ENCODE measurements around the gene NEURL2. TPM values are rescaled to one million over a fixed set of nuclear protein-coding genes. Genes with fewer than 3 reads are reported as not detected.
"Not testable (repeated sequence)": the region's sequence is repeated elsewhere in the genome, so short reads cannot be mapped to it uniquely, and the experiment has no call there.

Gene NEURL2
- total RNA-seq, 4 donors from 2014 or later: 0.29 to 11.5 (median 4.7) TPM

DNA sequence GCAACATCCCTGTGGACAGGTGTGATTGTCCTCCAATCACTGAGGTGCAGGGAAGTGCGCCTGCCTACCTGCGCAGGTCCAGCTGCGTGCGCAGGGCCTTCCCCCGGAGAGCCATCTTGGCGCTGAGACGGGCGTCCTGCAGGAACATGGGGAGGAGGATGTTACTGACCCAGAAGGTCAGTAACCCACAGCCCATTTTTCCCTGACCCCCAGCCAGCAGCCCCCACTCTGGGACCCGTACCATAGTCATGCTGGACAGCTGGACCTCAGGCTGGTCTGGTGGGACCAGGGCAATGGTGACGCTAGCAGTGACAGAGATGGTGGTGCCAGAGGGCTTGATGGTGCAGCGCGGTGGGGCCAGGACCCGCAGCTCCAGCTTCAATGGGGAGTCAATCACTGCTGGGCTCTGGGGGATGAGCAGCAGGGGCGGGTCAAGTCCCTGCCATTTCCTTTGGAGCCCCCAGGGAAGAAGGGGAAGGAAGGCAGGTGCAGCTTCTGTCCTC, 11.2 kb upstream of the NEURL2 start:
- H3K4me1 ChIP-seq: no peaks in the 10 kb centered on the region
- H3K4me3 ChIP-seq: no peak overlapping the region
- DNase-seq: no peak
- intact Hi-C loops (cut with DNase I; ENCODE audit: low total_unique reads): no loop called here
- no peaks in the 10 kb centered on the region for H3K9me3 ChIP-seq
- no peak overlapping the region for H3K27ac ChIP-seq
- H3K36me3 ChIP-seq: no peaks in the 10 kb centered on the region
- no peaks in the 10 kb centered on the region for H3K27me3 ChIP-seq
- no peak for TF ChIP-seq POLR2A (IDR thresholded peaks at IDR 0.05)
- TF ChIP-seq, protein P1, sequence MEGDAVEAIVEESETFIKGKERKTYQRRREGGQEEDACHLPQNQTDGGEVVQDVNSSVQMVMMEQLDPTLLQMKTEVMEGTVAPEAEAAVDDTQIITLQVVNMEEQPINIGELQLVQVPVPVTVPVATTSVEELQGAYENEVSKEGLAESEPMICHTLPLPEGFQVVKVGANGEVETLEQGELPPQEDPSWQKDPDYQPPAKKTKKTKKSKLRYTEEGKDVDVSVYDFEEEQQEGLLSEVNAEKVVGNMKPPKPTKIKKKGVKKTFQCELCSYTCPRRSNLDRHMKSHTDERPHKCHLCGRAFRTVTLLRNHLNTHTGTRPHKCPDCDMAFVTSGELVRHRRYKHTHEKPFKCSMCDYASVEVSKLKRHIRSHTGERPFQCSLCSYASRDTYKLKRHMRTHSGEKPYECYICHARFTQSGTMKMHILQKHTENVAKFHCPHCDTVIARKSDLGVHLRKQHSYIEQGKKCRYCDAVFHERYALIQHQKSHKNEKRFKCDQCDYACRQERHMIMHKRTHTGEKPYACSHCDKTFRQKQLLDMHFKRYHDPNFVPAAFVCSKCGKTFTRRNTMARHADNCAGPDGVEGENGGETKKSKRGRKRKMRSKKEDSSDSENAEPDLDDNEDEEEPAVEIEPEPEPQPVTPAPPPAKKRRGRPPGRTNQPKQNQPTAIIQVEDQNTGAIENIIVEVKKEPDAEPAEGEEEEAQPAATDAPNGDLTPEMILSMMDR (IDR thresholded peaks at IDR 0.05): no peak

DNA sequence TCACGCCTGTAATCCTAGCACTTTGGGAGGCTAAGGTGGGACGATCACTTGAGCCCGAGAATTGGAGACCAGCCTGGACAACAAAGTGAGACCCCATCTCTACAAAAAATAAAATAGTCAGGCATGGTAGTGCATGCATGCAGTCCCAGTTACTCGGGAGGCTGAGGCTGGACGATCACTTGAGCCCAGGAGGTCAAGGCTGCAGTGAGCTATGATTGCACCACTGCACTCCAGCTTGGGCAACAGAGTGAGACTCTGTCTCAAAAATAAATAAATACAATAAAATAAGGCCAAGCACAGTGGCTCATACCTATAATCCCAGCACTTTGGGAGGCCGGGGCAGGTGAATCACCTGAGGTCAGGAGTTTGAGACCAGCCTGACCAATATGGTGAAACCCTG, 10.3 kb upstream of the NEURL2 start:
- H3K27me3 ChIP-seq; H3K4me3 ChIP-seq; H3K9me3 ChIP-seq; DNase-seq; H3K27ac ChIP-seq; H3K4me1 ChIP-seq; H3K36me3 ChIP-seq; intact Hi-C loops (cut with DNase I; ENCODE audit: low total_unique reads): not testable (repeated sequence)

DNA sequence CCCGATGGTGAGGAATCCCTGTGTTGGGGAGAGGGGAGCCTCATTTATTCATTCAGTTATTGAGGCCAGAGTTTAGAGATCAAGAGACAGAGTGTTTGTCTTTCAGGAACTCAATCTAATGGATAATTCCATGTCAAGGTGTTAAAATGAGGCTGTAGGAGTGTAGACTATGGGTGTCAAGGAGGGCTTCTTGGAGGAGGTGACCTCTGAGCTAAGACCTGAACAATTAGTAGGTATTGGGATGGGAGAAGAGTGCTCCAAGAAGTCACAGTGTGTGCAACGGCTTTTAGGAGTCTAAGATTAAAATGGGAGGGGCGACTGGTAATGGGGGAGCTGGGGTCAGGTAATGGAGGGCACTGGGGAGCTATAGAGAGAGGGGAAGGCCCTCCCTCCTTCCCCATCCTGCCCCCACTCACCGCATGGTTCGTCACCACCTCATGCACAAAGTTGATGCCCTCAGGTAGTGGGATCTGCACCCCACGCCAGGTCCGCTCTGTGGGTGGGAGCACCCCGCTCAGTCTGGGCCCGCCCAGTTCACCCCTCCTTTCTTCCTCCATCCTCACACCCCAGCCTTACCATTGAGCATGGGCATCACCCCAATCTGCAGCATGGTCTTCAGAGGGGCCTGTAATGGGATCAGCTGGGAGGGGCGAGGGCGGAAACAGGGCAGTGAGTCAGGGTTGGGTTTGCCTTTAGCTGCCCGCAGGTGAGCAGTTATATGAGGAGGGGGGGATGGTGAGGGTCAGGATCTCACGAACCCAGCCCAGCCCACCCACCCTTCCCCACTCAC, 8.2 kb upstream of the NEURL2 start:
- Histone ChIP-seq H3K4me1 (no peaks in the 10 kb centered on the region), H3K4me3 (no peak overlapping the region), H3K27me3 (no peaks in the 10 kb centered on the region), H3K27ac (no peak overlapping the region), H3K9me3 (no peaks in the 10 kb centered on the region), H3K36me3 (no peaks in the 10 kb centered on the region)
- TF ChIP-seq, protein P1 (IDR thresholded peaks at IDR 0.05): no peak
- TF ChIP-seq POLR2A (IDR thresholded peaks at IDR 0.05): no peak
- intact Hi-C loops (cut with DNase I; ENCODE audit: low total_unique reads): no loop called here
- no peak for DNase-seq

DNA sequence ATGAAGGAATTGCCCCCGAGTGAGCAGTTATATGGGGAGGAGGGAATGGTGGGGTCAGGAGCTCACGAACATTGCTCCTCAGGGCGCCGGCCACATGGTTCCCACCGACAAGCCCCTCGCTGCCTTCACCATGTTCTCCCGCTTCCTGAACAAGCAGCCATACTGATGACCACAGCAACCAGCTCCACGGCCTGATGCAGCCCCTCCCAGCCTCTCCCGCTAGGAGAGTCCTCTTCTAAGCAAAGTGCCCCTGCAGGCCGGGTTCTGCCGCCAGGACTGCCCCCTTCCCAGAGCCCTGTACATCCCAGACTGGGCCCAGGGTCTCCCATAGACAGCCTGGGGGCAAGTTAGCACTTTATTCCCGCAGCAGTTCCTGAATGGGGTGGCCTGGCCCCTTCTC, 7.3 kb upstream of the NEURL2 start:
- DNase-seq: no peak
- TF ChIP-seq POLR2A (IDR thresholded peaks at IDR 0.05): no peak
- TF ChIP-seq, protein P1 (IDR thresholded peaks at IDR 0.05): no peak
- no peaks in the 10 kb centered on the region for H3K4me1 ChIP-seq
- no peak overlapping the region for H3K27ac ChIP-seq
- no peak overlapping the region for H3K4me3 ChIP-seq
- no peaks in the 10 kb centered on the region for H3K36me3 ChIP-seq
- intact Hi-C loops (cut with DNase I; ENCODE audit: low total_unique reads): no loop called here
- no peaks in the 10 kb centered on the region for H3K9me3 ChIP-seq
- H3K27me3 ChIP-seq: no peaks in the 10 kb centered on the region

DNA sequence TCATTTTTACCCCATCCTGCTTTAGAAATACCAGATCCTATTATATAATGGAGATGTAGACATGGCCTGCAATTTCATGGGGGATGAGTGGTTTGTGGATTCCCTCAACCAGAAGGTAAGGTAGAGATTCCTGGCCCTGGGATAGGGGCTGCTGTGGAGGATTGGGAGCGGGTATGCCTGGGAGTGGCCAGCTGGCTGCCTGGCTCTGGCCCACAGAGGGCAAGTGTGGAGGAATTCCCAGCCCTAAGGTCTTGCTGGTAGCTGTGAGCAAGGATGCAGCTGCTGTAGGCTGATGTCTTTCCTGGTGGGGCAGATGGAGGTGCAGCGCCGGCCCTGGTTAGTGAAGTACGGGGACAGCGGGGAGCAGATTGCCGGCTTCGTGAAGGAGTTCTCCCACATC, 6.7 kb upstream of the NEURL2 start:
- H3K27me3 ChIP-seq: no peaks in the 10 kb centered on the region
- TF ChIP-seq, protein P1 (IDR thresholded peaks at IDR 0.05): no peak
- TF ChIP-seq POLR2A (IDR thresholded peaks at IDR 0.05): no peak
- intact Hi-C loops (cut with DNase I; ENCODE audit: low total_unique reads): no loop called here
- H3K9me3 ChIP-seq: no peaks in the 10 kb centered on the region
- DNase-seq: no peak
- no peak overlapping the region for H3K4me3 ChIP-seq
- H3K4me1 ChIP-seq: no peaks in the 10 kb centered on the region
- no peak overlapping the region for H3K27ac ChIP-seq
- H3K36me3 ChIP-seq: no peaks in the 10 kb centered on the region

All from uterus (tissue), 4 donors.